22Rv1 (cell line): ENCODE results near the gene FBN1.

Source experiments
- H3K27ac ChIP-seq: fragments of 450-650 bp; 2 replicates; pipeline ENCODE4 v1.5.1; 2017
- CTCF ChIP-seq: fragments of 450-650 bp; IDR thresholded peaks from 2 replicates; pipeline ENCODE4 v1.5.1; 2017; ENCODE audit warnings: mild to moderate bottlenecking
- ZFX ChIP-seq: fragments of 450-650 bp; IDR thresholded peaks from 2 replicates; pipeline ENCODE4 v1.6.1; 2017; ENCODE audit warnings: antibody characterized with exemption, borderline replicate concordance

The FBN1 gene

GRCh38 chr15:48556159-48556897 lies 89.2 kb downstream of the FBN1 start:
- H3K27ac ChIP-seq: no peak overlapping the region
- TF ChIP-seq ZFX: no peak
- TF ChIP-seq CTCF: no peak

- TF ChIP-seq ZFX (no peak), CTCF (no peak)
Measured at GRCh38 chr15:48555241-48555881, 90.1 kb downstream of the FBN1 start.

DNA sequence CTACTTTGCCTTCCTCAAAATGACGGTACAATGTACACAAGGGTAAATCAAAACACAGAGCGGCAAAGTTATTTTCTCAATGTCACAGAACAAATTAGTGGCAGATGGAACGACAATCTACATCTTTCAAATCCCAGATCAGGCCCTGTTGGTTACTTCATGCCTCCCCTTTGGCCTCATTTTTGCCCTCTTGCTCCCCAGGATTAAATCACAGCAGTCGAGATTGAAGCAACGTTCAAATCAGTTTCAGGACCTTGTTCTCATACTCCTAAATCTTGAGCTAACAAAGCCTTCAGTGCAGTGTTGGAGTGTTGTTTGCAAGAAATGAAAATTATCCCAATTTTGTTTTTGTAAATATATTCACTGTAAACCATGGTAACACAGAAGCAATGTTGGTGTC lies 91.4 kb downstream of the FBN1 start:
- H3K27ac ChIP-seq: no peak overlapping the region
- TF ChIP-seq CTCF (no peak), ZFX (no peak)

More at GRCh38 chr15:48555241-48555881, 90.1 kb downstream of the FBN1 start:
- H3K27ac ChIP-seq: no peak overlapping the region

- no peak overlapping the region for H3K27ac ChIP-seq
- TF ChIP-seq ZFX: no peak
Measured at GRCh38 chr15:48553559-48553958, 92.0 kb downstream of the FBN1 start.

DNA sequence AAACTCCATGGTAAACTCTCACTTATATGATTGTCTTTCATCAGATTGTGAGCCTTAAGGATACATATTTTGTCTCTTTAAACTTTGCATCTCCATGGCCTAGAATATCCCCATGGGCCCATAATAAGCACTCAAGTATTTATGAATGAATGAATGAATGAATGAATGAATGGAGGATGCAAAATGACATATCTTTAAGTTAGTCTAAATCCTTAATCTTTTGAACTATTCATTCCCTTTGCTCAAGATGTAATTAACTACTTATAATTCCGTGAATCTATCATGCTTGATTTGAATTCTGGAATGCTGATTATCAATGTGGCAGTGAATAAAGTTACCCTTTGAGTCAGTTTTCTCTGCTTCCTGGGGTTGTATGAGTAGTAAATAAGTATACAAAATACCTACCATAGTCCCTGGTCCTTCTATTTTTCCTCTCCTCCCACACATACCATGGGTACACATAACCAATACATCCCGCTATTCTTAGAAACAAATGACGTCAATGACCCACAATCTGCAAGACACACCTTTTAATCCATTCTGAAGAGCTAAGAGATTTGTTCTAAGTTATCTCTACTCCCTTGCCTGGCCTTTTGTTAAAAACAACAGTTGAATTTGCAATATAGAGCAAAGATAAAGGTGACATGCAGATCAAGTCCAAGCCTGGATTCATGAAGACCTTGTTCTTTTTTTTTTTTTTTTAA lies 94.5 kb downstream of the FBN1 start:
- TF ChIP-seq CTCF: no peak
- no peak for TF ChIP-seq ZFX
- no peak overlapping the region for H3K27ac ChIP-seq

DNA sequence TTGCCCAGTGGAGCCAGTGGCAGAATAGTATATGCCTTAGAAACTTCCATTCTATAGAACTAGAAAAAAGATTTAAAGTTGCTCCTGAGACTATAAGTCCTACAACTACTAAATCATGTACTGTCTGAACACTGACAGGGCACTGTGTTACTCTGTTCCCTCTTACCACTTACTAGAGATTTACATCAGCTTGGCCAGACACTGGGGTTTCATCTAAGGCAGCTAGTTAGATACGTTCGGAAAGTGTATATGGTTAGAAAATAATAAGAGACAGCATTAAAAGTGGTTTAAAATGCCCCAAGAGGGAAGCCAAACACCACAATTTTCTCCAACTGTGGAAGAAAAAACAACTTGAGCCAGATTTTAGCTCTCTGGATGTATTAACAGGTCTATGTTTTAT lies 97.1 kb downstream of the FBN1 start:
- TF ChIP-seq CTCF (no peak), ZFX (no peak)
- H3K27ac ChIP-seq: no peak overlapping the region

DNA sequence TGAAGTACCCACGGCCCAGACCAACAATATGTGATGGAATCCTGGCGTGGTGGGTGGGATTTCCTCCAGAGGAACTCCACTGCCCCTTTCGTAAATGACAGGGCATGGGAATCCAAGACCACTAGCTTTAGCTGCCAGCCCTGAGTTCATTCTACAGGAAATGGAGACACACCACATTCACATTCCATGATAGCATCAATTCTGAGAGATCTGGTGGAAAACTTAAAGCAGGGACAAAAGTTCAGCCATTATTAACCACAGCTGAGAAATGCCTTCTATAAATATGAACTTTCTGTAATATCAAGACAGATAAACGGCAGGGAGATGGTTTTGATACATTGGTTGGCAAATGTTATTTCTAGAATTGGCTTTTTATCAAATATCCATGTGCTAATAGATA lies 98.2 kb downstream of the FBN1 start:
- no peak overlapping the region for H3K27ac ChIP-seq
- TF ChIP-seq ZFX: no peak
- no peak for TF ChIP-seq CTCF
